IPS DF 4.7 (cell line): ENCODE measurements around the gene JMJD7.

Source experiments
- DNase-seq: peaks from one replicate; pipeline ENCODE4 v3.0.0-alpha.2; 2013; ENCODE audit warnings: low spot score; ENCODE audit errors: extremely low read depth

Gene JMJD7

GRCh38 chr15:41842229-41842628 lies 14.3 kb downstream of the JMJD7 start:
- no peak for DNase-seq

- DNase-seq: no peak
Observed at GRCh38 chr15:41843571-41843970, 15.7 kb downstream of the JMJD7 start.

GRCh38 chr15:41844814-41845213 lies 16.9 kb downstream of the JMJD7 start:
- no peak for DNase-seq

- no peak for DNase-seq
Observed at GRCh38 chr15:41847206-41847605, 19.3 kb downstream of the JMJD7 start.

GRCh38 chr15:41847981-41848380 lies 20.1 kb downstream of the JMJD7 start:
- no peak for DNase-seq

- no peak for DNase-seq
Observed at GRCh38 chr15:41848631-41849030, 20.7 kb downstream of the JMJD7 start.

GRCh38 chr15:41849204-41849603 lies 21.3 kb downstream of the JMJD7 start:
- DNase-seq: no peak

GRCh38 chr15:41849861-41850260 lies 22.0 kb downstream of the JMJD7 start:
- no peak for DNase-seq

- DNase-seq: no peak
Observed at GRCh38 chr15:41850482-41851166, 22.7 kb downstream of the JMJD7 start.

- DNase-seq: no peak
Observed at GRCh38 chr15:41851167-41851523, 23.3 kb downstream of the JMJD7 start.

- DNase-seq: no peak
Observed at GRCh38 chr15:41851755-41852370, 24.0 kb downstream of the JMJD7 start.

- no peak for DNase-seq
Observed at GRCh38 chr15:41852736-41853590, 25.1 kb downstream of the JMJD7 start.

GRCh38 chr15:41853831-41854230 lies 25.9 kb downstream of the JMJD7 start:
- no peak for DNase-seq

- no peak for DNase-seq
Observed at GRCh38 chr15:41854443-41854842, 26.6 kb downstream of the JMJD7 start.

GRCh38 chr15:41855261-41855961 lies 27.5 kb downstream of the JMJD7 start:
- no peak for DNase-seq

- DNase-seq: no peak
Observed at GRCh38 chr15:41856262-41856661, 28.4 kb downstream of the JMJD7 start.

GRCh38 chr15:41856716-41857115 lies 28.8 kb downstream of the JMJD7 start:
- DNase-seq: no peak

GRCh38 chr15:41857316-41857715 lies 29.4 kb downstream of the JMJD7 start:
- no peak for DNase-seq

GRCh38 chr15:41858756-41859155 lies 30.9 kb downstream of the JMJD7 start:
- no peak for DNase-seq

GRCh38 chr15:41860049-41860828 lies 32.3 kb downstream of the JMJD7 start:
- DNase-seq: no peak

- no peak for DNase-seq
Observed at GRCh38 chr15:41861736-41862356, 34.0 kb downstream of the JMJD7 start.
